GM23338 (cell line): ENCODE measurements around the gene DNAI1. TPM values are rescaled to one million over a fixed set of nuclear protein-coding genes. Genes with fewer than 3 reads are reported as not detected.

Experiments used
- ATAC-seq: fragments of 200-7000 bp; cut with Tn5 transposase; 3 replicates; pipeline ENCODE4 v1.9.1; 2020
- DNase-seq: peaks from one replicate; pipeline ENCODE4 v3.0.0-alpha.2; 2015; ENCODE audit warnings: low spot score
- H2AFZ ChIP-seq: fragments of 200-600 bp; sonication (generic); 2 replicates; pipeline ENCODE4 v1.8.0; 2016; ENCODE audit warnings: antibody characterized with exemption, mild to moderate bottlenecking, moderate library complexity
- H3F3A ChIP-seq: fragments of 200-600 bp; sonication (generic); replicated peaks from 2 replicates; pipeline ENCODE4 v1.8.0; 2017; ENCODE audit warnings: antibody characterized with exemption, mixed run types, low read depth
- H3K27ac ChIP-seq: fragments of 200-600 bp; sonication (generic); 2 replicates; pipeline ENCODE4 v1.6.1; 2016; ENCODE audit warnings: low read depth
- H3K27me3 ChIP-seq: fragments of 200-600 bp; sonication (generic); 2 replicates; pipeline ENCODE4 v1.8.0; 2016; ENCODE audit warnings: mild to moderate bottlenecking, mixed run types, moderate library complexity; ENCODE audit not compliant: insufficient read depth
- H3K36me3 ChIP-seq: fragments of 200-600 bp; sonication (generic); 2 replicates; pipeline ENCODE4 v1.8.0; 2016; ENCODE audit warnings: mild to moderate bottlenecking; ENCODE audit not compliant: insufficient read depth
- H3K4me1 ChIP-seq: fragments of 200-600 bp; sonication (generic); 2 replicates; pipeline ENCODE4 v1.8.0; 2016; ENCODE audit warnings: mild to moderate bottlenecking, moderate library complexity; ENCODE audit not compliant: insufficient read depth
- H3K4me2 ChIP-seq: fragments of 200-600 bp; sonication (generic); 2 replicates; pipeline ENCODE4 v1.7.1; 2017; ENCODE audit warnings: mixed run types
- H3K4me3 ChIP-seq: fragments of 200-600 bp; sonication (generic); 2 replicates; pipeline ENCODE4 v1.6.1; 2016; ENCODE audit warnings: mixed run types
- H3K79me2 ChIP-seq: fragments of 200-600 bp; sonication (generic); replicated peaks from 2 replicates; pipeline ENCODE4 v1.8.0; 2017; ENCODE audit warnings: mild to moderate bottlenecking; ENCODE audit not compliant: insufficient read depth
- H3K9me2 ChIP-seq: fragments of 200-600 bp; sonication (generic); 2 replicates; pipeline ENCODE4 v1.8.0; 2017; ENCODE audit not compliant: insufficient read depth
- H4K20me1 ChIP-seq: fragments of 200-600 bp; sonication (generic); replicated peaks from 2 replicates; pipeline ENCODE4 v1.8.0; 2017; ENCODE audit warnings: mild to moderate bottlenecking; ENCODE audit not compliant: insufficient read depth
- H3K27ac Mint-ChIP-seq: 2 replicates; pipeline ENCODE4 v1.8.0; 2020; ENCODE audit warnings: inconsistent platforms, mild to moderate bottlenecking, moderate library complexity, mixed read lengths
- H3K27me3 Mint-ChIP-seq: 3 replicates; pipeline ENCODE4 v1.8.0; 2022; ENCODE audit warnings: low read depth, mild to moderate bottlenecking, moderate library complexity, mixed read lengths, inconsistent platforms; ENCODE audit not compliant: insufficient read depth, poor library complexity
- H3K36me3 Mint-ChIP-seq: 3 replicates; pipeline ENCODE4 v1.8.0; 2021; ENCODE audit warnings: low read depth, mild to moderate bottlenecking, inconsistent platforms, moderate library complexity, mixed read lengths
- H3K4me1 Mint-ChIP-seq: 3 replicates; pipeline ENCODE4 v1.8.0; 2020; ENCODE audit warnings: mild to moderate bottlenecking, inconsistent platforms, mixed read lengths
- H3K4me3 Mint-ChIP-seq: 3 replicates; pipeline ENCODE4 v1.8.0; 2021; ENCODE audit warnings: moderate library complexity, mild to moderate bottlenecking, inconsistent platforms, mixed read lengths
- H3K9me3 Mint-ChIP-seq: 3 replicates; pipeline ENCODE4 v1.8.0; 2020; ENCODE audit warnings: moderate library complexity, mild to moderate bottlenecking, inconsistent platforms, mixed read lengths
- CREB1 ChIP-seq: fragments of 250-450 bp; sonication (Bioruptor Pico); IDR thresholded peaks from 2 replicates; pipeline ENCODE4 v1.5.0; 2020; ENCODE audit warnings: low read depth, mild to moderate bottlenecking, moderate library complexity
- CTCF ChIP-seq, 2 experiments: fragments of 200-600 bp in 1 of 2; sonication (generic) in 1 of 2; conservative IDR thresholded peaks; 2 replicates each; pipeline versions ENCODE4 v1.5.1 to v1.6.1; 2016 to 2017; ENCODE audit warnings: antibody characterized with exemption in 2 of 2, low read depth in 2 of 2, mild to moderate bottlenecking in 2 of 2, moderate library complexity in 1 of 2
- ETS1 ChIP-seq: IDR thresholded peaks from 2 replicates; pipeline ENCODE4 v1.6.1; 2016; ENCODE audit warnings: antibody characterized with exemption
- EZH2 ChIP-seq: fragments of 200-600 bp; sonication (generic); IDR thresholded peaks from one replicate; pipeline ENCODE4 v1.8.0; 2017; ENCODE audit warnings: antibody characterized with exemption, mild to moderate bottlenecking, low read depth; ENCODE audit not compliant: unreplicated experiment
- EZH2phosphoT487 ChIP-seq: fragments of 200-600 bp; sonication (generic); IDR thresholded peaks from one replicate; pipeline ENCODE4 v1.8.1; 2018; ENCODE audit warnings: antibody characterized with exemption; ENCODE audit not compliant: unreplicated experiment
- JUNB ChIP-seq: IDR thresholded peaks from one replicate; pipeline ENCODE4 v1.6.1; 2016; ENCODE audit warnings: antibody characterized with exemption; ENCODE audit not compliant: unreplicated experiment
- NANOG ChIP-seq: IDR thresholded peaks from 2 replicates; pipeline ENCODE4 v1.6.1; 2016; ENCODE audit warnings: antibody characterized with exemption, borderline replicate concordance
- POLR2AphosphoS5 ChIP-seq: IDR thresholded peaks from 2 replicates; pipeline ENCODE4 v1.6.1; 2016; ENCODE audit warnings: antibody characterized with exemption, low read depth
- REST ChIP-seq: IDR thresholded peaks from one replicate; pipeline ENCODE4 v1.6.1; 2018; ENCODE audit warnings: antibody characterized with exemption; ENCODE audit not compliant: unreplicated experiment
- STAT1 ChIP-seq: IDR thresholded peaks from one replicate; pipeline ENCODE4 v1.6.1; 2016; ENCODE audit warnings: antibody characterized with exemption; ENCODE audit not compliant: unreplicated experiment
- ZNF114 ChIP-seq: fragments of 250-450 bp; sonication (Bioruptor Pico); IDR thresholded peaks from 2 replicates; pipeline ENCODE4 v1.5.0; 2020; ENCODE audit warnings: mild to moderate bottlenecking, moderate library complexity
- ZNF331 ChIP-seq: fragments of 250-450 bp; sonication (Bioruptor Pico); IDR thresholded peaks from 2 replicates; pipeline ENCODE4 v1.5.0; 2020; ENCODE audit warnings: low read depth, mild to moderate bottlenecking, moderate library complexity
- ZNF462 ChIP-seq: fragments of 250-450 bp; sonication (Bioruptor Pico); IDR thresholded peaks from 2 replicates; pipeline ENCODE4 v1.5.0; 2020; ENCODE audit warnings: mild to moderate bottlenecking, moderate library complexity
- polyA plus RNA-seq: library from polyadenylated mRNA; unstranded; fragments of >200 nt; fragmentation: Nextera tagmentation; extraction: Ambion mirVana; gene quantifications from 2 replicates; pipeline ENCODE4 v1.2.1, GENCODE V29; 2016
- total RNA-seq: library from RNA; depleted of rRNA; stranded (reverse); fragments of >200 nt; shearing (Covaris generic); gene quantifications from 2 replicates; pipeline ENCODE4 v1.2.3, GENCODE V29; 2014

DNAI1 gene
- total and polyA plus RNA-seq, 2 experiments from 2014 or later = 1.0 to 1.1 TPM

GRCh38 chr9:34500623-34501267 lies 42.1 kb downstream of the DNAI1 start:
- Histone ChIP-seq H3K36me3 (no peaks in the 10 kb centered on the region), H3K9me2 (no peaks in the 10 kb centered on the region), H3K4me2 (no peak overlapping the region), H4K20me1 (no peaks in the 10 kb centered on the region), H3K4me1 (0 out of 2 replicates have a peak, but pooled peaks cover 6% of the 10 kb centered on the region), H3K27ac (no peak overlapping the region), H3K27me3 (no peaks in the 10 kb centered on the region), H3F3A (no peaks in the 10 kb centered on the region), H3K79me2 (no peaks in the 10 kb centered on the region), H3K4me3 (no peak overlapping the region), H2AFZ (no peak overlapping the region)
- TF ChIP-seq ETS1 (no peak), CREB1 (no peak), POLR2AphosphoS5 (no peak), CTCF (conservative IDR thresholded peaks at IDR 0.05; ENCODE audit: low read depth in 2 of 2) (peak; percentile 93), EZH2phosphoT487 (no peak), ZNF331 (no peak), STAT1 (no peak), ZNF114 (CRISPR knock-in tag) (no peak), NANOG (no peak), EZH2 (no peak), JUNB (no peak), REST (peak; percentile 14), ZNF462 (CRISPR knock-in tag) (no peak)
- H3K27ac Mint-ChIP-seq = no peak overlapping the region
- no peaks in the 10 kb centered on the region for H3K36me3 Mint-ChIP-seq
- peak; percentile 80 for DNase-seq
- peaks cover 6% of the 10 kb centered on the region for H3K27me3 Mint-ChIP-seq
- peak; percentile 80 for ATAC-seq
- no peaks in the 10 kb centered on the region for H3K9me3 Mint-ChIP-seq
- peaks cover 2% of the 10 kb centered on the region; the same call in 1 of the 3 replicates for H3K4me1 Mint-ChIP-seq
- H3K4me3 Mint-ChIP-seq = no peak overlapping the region
